SK-N-SH (cell line): ENCODE data around the gene ALDH1L1. TPM values are rescaled to one million over a fixed set of nuclear protein-coding genes. Genes with fewer than 3 reads are reported as not detected.

Source experiments
- CTCF ChIA-PET: fragments of 300-600, 350-600 bp; formaldehyde crosslinking; extraction: SDS; loops from one replicate; lab custom pipeline; 2021; lab: Yijun Ruan, JAX
- POLR2A ChIA-PET: fragments of 350-600 bp; sonication (Branson Sonifier 250); formaldehyde crosslinking; extraction: SDS; loops from one replicate; lab custom pipeline; 2020; ENCODE audit warnings: antibody characterized with exemption, inconsistent platforms; lab: Yijun Ruan, JAX
- DNase-seq: peaks from one replicate; pipeline ENCODE4 v3.0.0; 2012
- H2AFZ ChIP-seq: fragments of 200-600 bp; sonication (generic); 2 replicates; pipeline ENCODE4 v1.8.1; 2016; ENCODE audit warnings: antibody characterized with exemption, mild to moderate bottlenecking, low read depth
- H3F3A ChIP-seq: fragments of 200-600 bp; sonication (generic); replicated peaks from 2 replicates; pipeline ENCODE3; 2016; ENCODE audit warnings: antibody characterized with exemption, mild to moderate bottlenecking; ENCODE audit not compliant: insufficient read depth
- H3K27ac ChIP-seq, 2 experiments: fragments of 200-500 bp in 1 of 2; fragments of 200-600 bp in 1 of 2; sonication (Bioruptor generic) in 1 of 2; sonication (generic), shearing (Covaris generic) in 1 of 2; 2 replicates each; pipeline versions ENCODE4 v1.5.1 to v1.6.1; 2014 to 2016; ENCODE audit warnings: low read depth in 2 of 2, inconsistent platforms in 1 of 2, low read length in 1 of 2, mild to moderate bottlenecking in 1 of 2, mixed read lengths in 1 of 2
- H3K27me3 ChIP-seq: fragments of 200-600 bp; sonication (generic), shearing (Covaris generic); 2 replicates; pipeline ENCODE4 v1.6.1; 2016; ENCODE audit warnings: mixed run types; ENCODE audit not compliant: insufficient read depth
- H3K36me3 ChIP-seq, 2 experiments: fragments of 200-500 bp in 1 of 2; fragments of 200-600 bp in 1 of 2; sonication (Bioruptor generic) in 1 of 2; sonication (generic) in 1 of 2; replicated peaks in 1 of 2; 2 replicates each; pipeline versions ENCODE3 to v1.5.1; 2014 to 2016; ENCODE audit warnings: low read length in 1 of 2, mild to moderate bottlenecking in 1 of 2; ENCODE audit not compliant: insufficient read depth in 2 of 2, control insufficient read depth in 1 of 2
- H3K4me1 ChIP-seq, 2 experiments: fragments of 200-500 bp in 1 of 2; fragments of 200-600 bp in 1 of 2; sonication (Bioruptor generic) in 1 of 2; sonication (generic), shearing (Covaris generic) in 1 of 2; 2 replicates each; pipeline versions ENCODE4 v1.5.1 to v1.6.1; 2014 to 2016; ENCODE audit warnings: low read depth in 1 of 2, low read length in 1 of 2, mixed run types in 1 of 2; ENCODE audit not compliant: insufficient read depth in 2 of 2, control insufficient read depth in 1 of 2
- H3K4me2 ChIP-seq: fragments of 200-600 bp; sonication (generic), shearing (Covaris generic); 2 replicates; pipeline ENCODE4 v1.6.1; 2017; ENCODE audit warnings: mixed run types
- H3K4me3 ChIP-seq, 2 experiments: fragments of 200-500 bp in 1 of 2; fragments of 200-600 bp in 1 of 2; sonication (Bioruptor generic) in 1 of 2; sonication (generic), shearing (Covaris generic) in 1 of 2; 2 replicates each; pipeline versions ENCODE4 v1.5.1 to v1.8.1; 2014 to 2016; ENCODE audit warnings: low read depth in 2 of 2, inconsistent platforms in 1 of 2, low read length in 1 of 2, mild to moderate bottlenecking in 1 of 2, mixed read lengths in 1 of 2, moderate library complexity in 1 of 2
- H3K79me2 ChIP-seq: fragments of 200-600 bp; sonication (generic); 2 replicates; pipeline ENCODE4 v1.8.1; 2017; ENCODE audit warnings: mild to moderate bottlenecking; ENCODE audit not compliant: insufficient read depth
- H3K9ac ChIP-seq: fragments of 200-600 bp; sonication (generic); 2 replicates; pipeline ENCODE4 v1.6.1; 2017; ENCODE audit warnings: mixed run types
- H3K9me2 ChIP-seq: fragments of 200-600 bp; sonication (generic); 2 replicates; pipeline ENCODE4 v1.6.1; 2017; ENCODE audit warnings: mixed run types
- H3K9me3 ChIP-seq: fragments of 200-600 bp; sonication (generic); 2 replicates; pipeline ENCODE4 v1.6.1; 2017; ENCODE audit warnings: mixed run types, mild to moderate bottlenecking, moderate library complexity
- H4K20me1 ChIP-seq: fragments of 200-600 bp; sonication (generic); 2 replicates; pipeline ENCODE4 v1.6.1; 2017; ENCODE audit warnings: mild to moderate bottlenecking, mixed run types; ENCODE audit not compliant: insufficient read depth
- CTCF ChIP-seq: fragments of 200-600 bp; sonication (generic); IDR thresholded peaks from 2 replicates; pipeline ENCODE4 v1.6.1; 2017; ENCODE audit warnings: antibody characterized with exemption, mild to moderate bottlenecking, moderate library complexity
- EP300 ChIP-seq, 2 experiments: IDR thresholded peaks; 2 replicates each; pipeline versions ENCODE4 v1.4.0 to v1.6.1; 2012; ENCODE audit warnings: borderline replicate concordance in 1 of 2, low read depth in 1 of 2, low read length in 1 of 2
- EZH2phosphoT487 ChIP-seq: fragments of 200-600 bp; sonication (generic); IDR thresholded peaks from 2 replicates; pipeline ENCODE4 v1.6.1; 2017; ENCODE audit warnings: low read depth, mixed run types, mild to moderate bottlenecking, antibody characterized with exemption, moderate library complexity, borderline replicate concordance
- FOSL2 ChIP-seq: IDR thresholded peaks from 2 replicates; pipeline ENCODE4 v1.4.0; 2012; ENCODE audit warnings: low read depth, mild to moderate bottlenecking, moderate library complexity, borderline replicate concordance
- FOXJ3 ChIP-seq: sonication (generic); formaldehyde crosslinking; IDR thresholded peaks from 2 replicates; pipeline ENCODE4 v1.5.1; 2020; ENCODE audit warnings: mild to moderate bottlenecking, missing genetic modification reagents
- GATA2 ChIP-seq: sonication (generic); formaldehyde crosslinking; IDR thresholded peaks from 2 replicates; pipeline ENCODE4 v1.5.0; 2020; ENCODE audit warnings: mild to moderate bottlenecking, missing genetic modification reagents
- JUND ChIP-seq: IDR thresholded peaks from 2 replicates; pipeline ENCODE4 v1.4.0; 2012
- MEF2A ChIP-seq: IDR thresholded peaks from 2 replicates; pipeline ENCODE4 v1.4.0; 2012; ENCODE audit warnings: low read depth, borderline replicate concordance
- NRF1 ChIP-seq: IDR thresholded peaks from 2 replicates; pipeline ENCODE4 v1.6.1; 2012; ENCODE audit warnings: low read depth, mild to moderate bottlenecking, low read length
- POLR2AphosphoS5 ChIP-seq: IDR thresholded peaks from 2 replicates; pipeline ENCODE4 v1.6.1; 2012; ENCODE audit warnings: low read depth, low read length
- RFX5 ChIP-seq: IDR thresholded peaks from 2 replicates; pipeline ENCODE4 v1.6.1; 2012; ENCODE audit warnings: mild to moderate bottlenecking, improper control_type of control experiment, low read length
- RXRA ChIP-seq: IDR thresholded peaks from 2 replicates; pipeline ENCODE4 v1.4.0; 2012; ENCODE audit warnings: low read depth, mild to moderate bottlenecking, borderline replicate concordance
- SIN3A ChIP-seq: IDR thresholded peaks from 2 replicates; pipeline ENCODE4 v1.6.1; 2012; ENCODE audit warnings: low read depth, mild to moderate bottlenecking, low read length, moderate library complexity, borderline replicate concordance
- TAF1 ChIP-seq: IDR thresholded peaks from 2 replicates; pipeline ENCODE4 v1.6.1; 2012; ENCODE audit warnings: low read depth, mild to moderate bottlenecking, low read length, moderate library complexity, borderline replicate concordance
- TEAD4 ChIP-seq: IDR thresholded peaks from 2 replicates; pipeline ENCODE4 v1.4.0; 2012; ENCODE audit warnings: mild to moderate bottlenecking, borderline replicate concordance; ENCODE audit not compliant: insufficient read depth
- ZBTB33 ChIP-seq: IDR thresholded peaks from 2 replicates; pipeline ENCODE4 v1.4.0; 2012; ENCODE audit warnings: low read depth, borderline replicate concordance
- WGBS: methylation state at CpG from one replicate; pipeline ENCODE4 v1.1.6; 2017; ENCODE audit warnings: low lambda C conversion rate; 5-methylcytosine and 5-hydroxymethylcytosine counted together
- polyA plus RNA-seq, 3 experiments: library from polyadenylated mRNA; depleted of rRNA; stranded (reverse); fragments of >200 nt; gene quantifications; 2 replicates each; pipeline ENCODE4 v1.2.3, GENCODE V29; 2012
- TF ChIP-seq, protein P1 (sequence below): fragments of 150-350 bp; IDR thresholded peaks from 2 replicates; pipeline ENCODE4 v1.6.1; 2017; ENCODE audit warnings: antibody characterized with exemption, low read length, low read depth, borderline replicate concordance
- TF ChIP-seq, protein P2 (sequence below): IDR thresholded peaks from 2 replicates; pipeline ENCODE4 v1.4.0; 2012; ENCODE audit warnings: low read depth

Gene ALDH1L1
- polyA plus RNA-seq, 1 of the 3 experiments (the other 2 are of a cell fraction): not detected

DNA sequence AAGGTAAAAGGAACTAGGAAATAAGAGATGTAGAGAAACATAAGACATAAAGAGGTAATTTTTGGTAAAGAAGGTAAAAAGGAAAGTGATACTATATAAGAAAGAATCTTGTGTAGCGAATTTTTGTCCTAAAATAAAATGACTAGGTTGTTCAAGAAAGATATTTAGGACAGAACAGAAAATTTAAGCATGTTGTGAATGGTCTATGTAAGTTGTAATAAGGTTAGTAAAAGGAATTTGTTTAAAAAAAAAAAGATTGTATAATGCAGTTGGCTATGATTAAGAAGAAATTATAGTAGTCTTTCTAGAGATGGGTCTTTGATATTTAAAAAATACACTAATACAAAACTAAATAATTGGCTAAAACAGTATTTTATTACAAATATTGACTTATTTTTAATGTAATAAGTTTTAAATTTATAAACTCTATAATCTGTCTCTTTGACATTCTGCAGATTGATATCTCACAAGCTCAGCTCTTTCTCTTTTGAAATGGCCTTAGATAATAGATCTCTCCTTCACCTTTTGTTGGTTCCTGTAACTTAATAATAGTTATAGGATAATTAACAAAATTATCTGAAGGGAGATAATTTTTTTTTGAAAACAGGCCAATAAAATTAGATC is 92.7 kb downstream of the ALDH1L1 start:
- no peaks in the 10 kb centered on the region for H3K36me3 ChIP-seq
- H3K4me3 ChIP-seq: no peak overlapping the region
- H3K4me1 ChIP-seq: peaks cover 0 to 5% of the 10 kb centered on the region in 2 experiments; a peak in 2 of 4 replicates
- no peak overlapping the region for H3K27ac ChIP-seq
- no peaks in the 10 kb centered on the region for H3K9me2 ChIP-seq
- no peak overlapping the region for H3K9ac ChIP-seq
- TF ChIP-seq MEF2A (no peak), RXRA (no peak), RFX5 (no peak), TAF1 (no peak), FOXJ3 (CRISPR knock-in tag) (no peak)
- H3K4me2 ChIP-seq: no peak overlapping the region
- peaks cover 14% of the 10 kb centered on the region; the same call in 1 of the 2 replicates for H3K9me3 ChIP-seq
- no peaks in the 10 kb centered on the region for H4K20me1 ChIP-seq
- WGBS: 2% methylated on average over 1 of the region's 1 CpG
- H2AFZ ChIP-seq: no peak overlapping the region
- ChIA-PET POLR2A (no interaction called here), CTCF (interaction anchor here (0.8 to 1.3 kb wide), 3 partner anchors 12 to 159 kb away, joined by 3 to 4 read pairs (median 3); no protein-coding TSS in a partner anchor)
- peaks cover 4% of the 10 kb centered on the region; the same call in 1 of the 2 replicates for H3K79me2 ChIP-seq
- no peaks in the 10 kb centered on the region for H3K27me3 ChIP-seq
- no peaks in the 10 kb centered on the region for H3F3A ChIP-seq
- DNase-seq: no peak

GRCh38 chr3:126085841-126086240 is 94.5 kb downstream of the ALDH1L1 start:
- no peaks in the 10 kb centered on the region for H3K27me3 ChIP-seq
- H3K9me3 ChIP-seq: peaks cover 14% of the 10 kb centered on the region; the same call in 1 of the 2 replicates
- H3K9me2 ChIP-seq: no peaks in the 10 kb centered on the region
- ChIA-PET CTCF (interaction anchor here (0.8 kb wide), 1 partner anchor 48 kb away, joined by 3 read pairs; no protein-coding TSS in a partner anchor), POLR2A (no interaction called here)
- TF ChIP-seq, protein P1, sequence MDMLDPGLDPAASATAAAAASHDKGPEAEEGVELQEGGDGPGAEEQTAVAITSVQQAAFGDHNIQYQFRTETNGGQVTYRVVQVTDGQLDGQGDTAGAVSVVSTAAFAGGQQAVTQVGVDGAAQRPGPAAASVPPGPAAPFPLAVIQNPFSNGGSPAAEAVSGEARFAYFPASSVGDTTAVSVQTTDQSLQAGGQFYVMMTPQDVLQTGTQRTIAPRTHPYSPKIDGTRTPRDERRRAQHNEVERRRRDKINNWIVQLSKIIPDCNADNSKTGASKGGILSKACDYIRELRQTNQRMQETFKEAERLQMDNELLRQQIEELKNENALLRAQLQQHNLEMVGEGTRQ: no peak
- TF ChIP-seq, protein P2, sequence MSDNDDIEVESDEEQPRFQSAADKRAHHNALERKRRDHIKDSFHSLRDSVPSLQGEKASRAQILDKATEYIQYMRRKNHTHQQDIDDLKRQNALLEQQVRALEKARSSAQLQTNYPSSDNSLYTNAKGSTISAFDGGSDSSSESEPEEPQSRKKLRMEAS: no peak
- TF ChIP-seq FOSL2: no peak
- TF ChIP-seq JUND: no peak
- TF ChIP-seq TEAD4: no peak
- no peak for TF ChIP-seq ZBTB33
- no peak for TF ChIP-seq GATA2 (CRISPR knock-in tag)
- TF ChIP-seq EP300 (IDR thresholded peaks at IDR 0.05; ENCODE audit: borderline replicate concordance in 1 of 2, low read depth in 1 of 2, low read length in 1 of 2): no peak
- TF ChIP-seq POLR2AphosphoS5: no peak
- TF ChIP-seq EZH2phosphoT487: no peak
- no peak for TF ChIP-seq SIN3A
- no peak for TF ChIP-seq CTCF
- TF ChIP-seq NRF1: no peak
- WGBS: 6% methylated on average over 2 of the region's 2 CpGs
- DNase-seq: no peak
- no peak overlapping the region for H3K4me3 ChIP-seq
- H2AFZ ChIP-seq: no peak overlapping the region
- H4K20me1 ChIP-seq: no peaks in the 10 kb centered on the region
- no peak overlapping the region for H3K9ac ChIP-seq
- no peak overlapping the region for H3K4me2 ChIP-seq
- no peak overlapping the region for H3K27ac ChIP-seq
- peaks cover 4% of the 10 kb centered on the region; the same call in 1 of the 2 replicates for H3K79me2 ChIP-seq
- H3K4me1 ChIP-seq: peaks cover 0 to 15% of the 10 kb centered on the region in 2 experiments; a peak in 2 of 4 replicates
- no peaks in the 10 kb centered on the region for H3K36me3 ChIP-seq
- H3F3A ChIP-seq: no peaks in the 10 kb centered on the region
